GOT3 (cell line): ENCODE data around the gene MVK.

Experiments used
- DNase-seq: peaks from one replicate; lab custom pipeline; 2025; ENCODE audit warnings: mixed read lengths; lab: John Stamatoyannopoulos, UW

MVK gene

DNA sequence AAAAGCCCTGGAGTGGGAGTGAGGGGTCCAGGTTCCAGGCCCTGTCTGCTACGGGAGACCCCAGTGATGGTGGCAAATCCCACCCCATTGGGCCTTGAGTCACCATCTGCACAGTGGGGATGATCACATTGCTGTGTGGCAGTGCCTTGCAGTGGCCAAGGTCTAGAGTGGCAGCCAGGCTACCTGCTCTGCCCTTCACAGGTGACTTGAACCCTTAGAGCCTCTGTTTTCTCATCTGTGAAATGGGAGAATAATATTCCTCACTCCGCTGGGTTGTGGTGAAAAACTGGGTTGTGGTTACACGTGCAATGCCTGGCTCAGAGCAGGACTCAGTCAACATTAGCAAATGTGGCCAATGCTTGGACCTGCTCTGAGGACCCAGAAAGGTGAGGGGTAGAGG is 58.2 kb downstream of the MVK start:
- DNase-seq, result no peak

DNA sequence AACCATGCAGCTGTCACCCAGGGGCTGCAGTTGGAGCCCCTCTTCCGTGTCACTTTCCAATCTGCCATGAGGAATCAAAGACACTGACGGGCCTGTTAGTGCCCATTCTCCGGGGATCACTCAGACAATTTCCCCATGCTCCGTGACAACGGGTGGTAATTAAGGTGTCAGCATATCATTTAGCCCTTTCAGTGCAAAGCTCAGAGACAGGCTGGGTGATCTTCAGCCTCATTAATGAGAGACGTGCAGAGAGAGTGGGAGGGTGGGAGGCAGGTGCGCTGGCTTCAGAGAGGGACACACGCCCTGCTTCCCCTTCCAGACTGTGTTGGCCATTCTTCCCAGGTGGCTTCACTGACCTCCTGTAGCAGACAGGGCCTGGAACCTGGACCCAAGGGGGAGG is 58.7 kb downstream of the MVK start:
- no peak for DNase-seq

- no peak for DNase-seq
Measured at GRCh38 chr12:109635717-109636116, 62.1 kb downstream of the MVK start.

DNA sequence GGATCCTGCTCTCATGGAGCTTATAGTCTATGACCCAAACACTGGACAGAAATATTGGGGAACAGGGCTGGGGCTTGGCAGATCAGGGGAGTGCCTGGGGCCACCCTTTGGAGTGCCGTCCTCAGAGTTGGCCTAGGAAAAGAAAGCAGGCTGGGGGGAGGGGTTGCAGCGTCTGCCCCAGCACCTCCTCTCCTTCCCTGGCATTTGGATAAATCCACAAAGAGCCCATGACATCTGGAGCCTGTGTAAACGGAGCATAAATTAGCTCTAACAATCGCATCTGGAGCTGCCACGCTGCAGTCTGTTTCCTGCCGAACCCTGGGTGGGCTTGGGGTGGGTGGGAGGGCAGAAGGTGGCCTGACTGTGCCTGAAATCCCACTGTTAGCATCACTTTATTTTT is 63.8 kb downstream of the MVK start:
- DNase-seq, result no peak

GRCh38 chr12:109637996-109638395 is 64.4 kb downstream of the MVK start:
- no peak for DNase-seq

DNA sequence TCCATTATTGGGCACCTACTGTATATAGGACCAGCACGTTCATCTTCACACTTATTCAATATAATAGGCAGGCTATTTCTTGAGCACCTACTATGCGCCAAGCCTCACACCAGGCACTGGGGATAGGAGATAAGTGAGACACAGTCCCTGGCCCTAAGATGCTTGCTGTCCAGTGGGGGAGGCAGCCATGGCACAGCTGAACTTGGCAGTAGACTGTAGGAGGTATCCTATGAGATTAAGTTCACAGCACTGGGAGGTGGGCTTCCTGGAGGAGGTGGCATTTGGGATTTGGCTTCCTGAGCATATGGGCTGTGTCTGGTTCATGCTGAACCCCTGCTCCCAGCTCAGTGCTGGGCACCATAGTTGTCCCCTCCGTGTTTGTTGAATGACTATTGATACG is 65.1 kb downstream of the MVK start:
- no peak for DNase-seq

GRCh38 chr12:109639151-109639872 is 65.7 kb downstream of the MVK start:
- no peak for DNase-seq

GRCh38 chr12:109640961-109641360 is 67.4 kb downstream of the MVK start:
- no peak for DNase-seq

DNA sequence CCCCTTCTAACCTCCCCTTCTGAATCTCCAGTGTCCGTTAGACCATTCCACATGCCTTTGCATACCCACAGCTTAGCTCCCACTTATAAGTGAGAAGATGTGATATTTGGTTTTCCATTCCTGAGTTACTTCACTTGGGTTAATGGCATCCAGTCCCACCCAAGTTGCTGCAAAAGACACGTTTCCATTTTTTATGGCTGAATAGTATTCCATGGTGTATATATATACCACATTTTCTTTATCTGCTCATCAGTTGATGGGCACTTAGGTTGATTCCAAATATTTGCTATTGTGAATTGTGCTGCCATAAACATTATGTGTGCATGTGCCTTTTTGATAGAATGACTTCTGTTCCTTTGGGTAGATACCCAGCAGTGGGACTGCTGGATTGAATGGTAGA is 67.8 kb downstream of the MVK start:
- no peak for DNase-seq

GRCh38 chr12:109642506-109643132 is 69.0 kb downstream of the MVK start:
- no peak for DNase-seq

GRCh38 chr12:109645194-109645593 is 71.6 kb downstream of the MVK start:
- no peak for DNase-seq

- DNase-seq, result no peak
Measured at GRCh38 chr12:109645708-109646107, 72.1 kb downstream of the MVK start.
